B cell (primary cell): ENCODE measurements around the gene SYT3. TPM values are rescaled to one million over a fixed set of nuclear protein-coding genes. Genes with fewer than 3 reads are reported as not detected.

Experiments used
- ATAC-seq: fragments of 200-7000 bp; cut with Tn5 transposase; one replicate; pipeline ENCODE4 v1.10.0; 2021; ENCODE audit warnings: low read depth, mild to moderate bottlenecking, moderate number of reproducible peaks, moderate library complexity
- CTCF ChIA-PET: fragments of 350-600 bp; sonication (Branson Sonifier 250); formaldehyde crosslinking; loops from one replicate; lab custom pipeline; 2021; ENCODE audit warnings: antibody characterized with exemption, inconsistent platforms; lab: Charles Lee
- POLR2A ChIA-PET: fragments of 350-600 bp; sonication (Branson Sonifier 250); formaldehyde crosslinking; loops from one replicate; lab custom pipeline; 2021; ENCODE audit warnings: antibody characterized with exemption; lab: Charles Lee
- DNase-seq: peaks from one replicate; pipeline ENCODE4 v3.0.0; 2013
- H2AFZ ChIP-seq: 2 replicates; pipeline ENCODE4 v1.6.1; 2012; ENCODE audit warnings: mild to moderate bottlenecking, low read depth, low read length; ENCODE audit not compliant: insufficient read depth, poor library complexity, severe bottlenecking
- H3K27ac ChIP-seq, 2 donors: 1 replicate in 1 of 2; 2 replicates in 1 of 2; pipeline ENCODE4 v1.5.1; 2012 to 2013; ENCODE audit warnings: low read length in 2 of 2, mild to moderate bottlenecking in 2 of 2, moderate library complexity in 1 of 2
- H3K27me3 ChIP-seq, 4 experiments: fragments of 200-600 bp in 1 of 4; sonication (generic) in 1 of 4; replicated peaks in 1 of 4; 1 replicate in 2 of 4; 2 replicates in 2 of 4; pipeline versions ENCODE4 v1.6.1 to v1.7.0; 2013 to 2016; ENCODE audit warnings: low read length in 3 of 4, mild to moderate bottlenecking in 2 of 4, mixed read lengths in 1 of 4, moderate library complexity in 1 of 4; ENCODE audit not compliant: insufficient read depth in 4 of 4, control insufficient read depth in 3 of 4; ENCODE audit errors: control extremely low read depth in 1 of 4
- H3K36me3 ChIP-seq, 2 experiments: replicated peaks in 1 of 2; 1 replicate in 1 of 2; 2 replicates in 1 of 2; pipeline versions ENCODE4 v1.6.1 to v1.7.1; 2013; ENCODE audit warnings: low read length in 1 of 2; ENCODE audit not compliant: insufficient read depth in 2 of 2, control insufficient read depth in 1 of 2; ENCODE audit errors: control extremely low read depth in 1 of 2, extremely low read depth in 1 of 2
- H3K4me1 ChIP-seq, 2 donors: fragments of 200-600 bp in 1 of 2; sonication (generic) in 1 of 2; 1 replicate in 1 of 2; 2 replicates in 1 of 2; pipeline versions ENCODE4 v1.5.1 to v1.6.1; 2013 to 2017; ENCODE audit warnings: low read length in 2 of 2; ENCODE audit not compliant: control insufficient read depth in 2 of 2, insufficient read depth in 2 of 2
- H3K4me2 ChIP-seq: replicated peaks from 2 replicates; pipeline ENCODE3; 2012; ENCODE audit warnings: mild to moderate bottlenecking, low read depth, low read length; ENCODE audit not compliant: poor library complexity, severe bottlenecking
- H3K4me3 ChIP-seq, 5 experiments: fragments of 200-600 bp in 1 of 5; sonication (generic) in 1 of 5; 1 replicate in 3 of 5; 2 replicates in 2 of 5; pipeline versions ENCODE4 v1.5.1 to v1.7.0; 2011 to 2016; ENCODE audit warnings: low read length in 4 of 5, mild to moderate bottlenecking in 4 of 5, low read depth in 2 of 5, control low read depth in 1 of 5, moderate library complexity in 1 of 5; ENCODE audit not compliant: insufficient read depth in 1 of 5; ENCODE audit errors: control extremely low read depth in 1 of 5, extremely low read depth in 1 of 5
- H3K79me2 ChIP-seq: fragments of 200-600 bp; sonication (generic); one replicate; pipeline ENCODE4 v1.6.0; 2016; ENCODE audit warnings: low read length; ENCODE audit not compliant: control insufficient read depth, insufficient read depth
- H3K9ac ChIP-seq: fragments of 200-600 bp; sonication (generic); 2 replicates; pipeline ENCODE4 v1.6.1; 2017; ENCODE audit warnings: mild to moderate bottlenecking, low read length, moderate library complexity
- H3K9me3 ChIP-seq, 3 donors: one replicate each; pipeline versions ENCODE4 v1.6.1 to v1.7.1; 2013; ENCODE audit warnings: low read length in 2 of 3; ENCODE audit not compliant: control insufficient read depth in 2 of 3, insufficient read depth in 1 of 3; ENCODE audit errors: control extremely low read depth in 1 of 3
- H4K20me1 ChIP-seq: 2 replicates; pipeline ENCODE4 v1.6.0; 2012; ENCODE audit warnings: mild to moderate bottlenecking, low read length; ENCODE audit not compliant: insufficient read depth, control insufficient read depth, poor library complexity, severe bottlenecking
- H3K27ac Mint-ChIP-seq: one replicate; pipeline ENCODE4 v1.8.0; 2021; ENCODE audit warnings: mixed read lengths
- H3K27me3 Mint-ChIP-seq: one replicate; pipeline ENCODE4 v1.8.0; 2021; ENCODE audit warnings: mixed read lengths
- H3K4me1 Mint-ChIP-seq: one replicate; pipeline ENCODE4 v1.8.0; 2021; ENCODE audit warnings: mixed read lengths
- H3K4me3 Mint-ChIP-seq: one replicate; pipeline ENCODE4 v1.8.0; 2021; ENCODE audit warnings: mixed read lengths
- H3K9me3 Mint-ChIP-seq: one replicate; pipeline ENCODE4 v1.8.0; 2022; ENCODE audit warnings: mixed read lengths; ENCODE audit not compliant: insufficient read depth
- CTCF ChIP-seq: fragments of 200-600 bp; IDR thresholded peaks from one replicate; pipeline ENCODE4 v1.8.0; 2022; ENCODE audit warnings: antibody characterized with exemption, mild to moderate bottlenecking
- EZH2 ChIP-seq: IDR thresholded peaks from 2 replicates; pipeline ENCODE4 v1.6.1; 2012; ENCODE audit warnings: borderline replicate concordance, low read depth, mild to moderate bottlenecking, moderate library complexity, low read length; ENCODE audit not compliant: insufficient read depth, poor library complexity, severe bottlenecking
- WGBS: methylation state at CpG from one replicate; pipeline ENCODE4 v1.1.5; 2013; ENCODE audit warnings: missing lambda C conversion rate; ENCODE audit not compliant: insufficient coverage; 5-methylcytosine and 5-hydroxymethylcytosine counted together
- intact Hi-C: fragments of 100-400 bp; cut with micrococcal nuclease; formaldehyde crosslinking; loops from one replicate; pipeline ENCODE4 v1.10.0; 2022
- polyA plus RNA-seq: library from polyadenylated mRNA; depleted of rRNA; stranded (reverse); fragments of >200 nt; gene quantifications from 2 replicates; pipeline ENCODE4 v1.2.3, GENCODE V29; 2012
- total RNA-seq, 2 donors: library from RNA; stranded (reverse); fragments of 120-200 nt in 1 of 2; gene quantifications; 1 replicate in 1 of 2; 2 replicates in 1 of 2; pipeline versions ENCODE4 v1.2.3 to v1.2.4, GENCODE V29; 2013 to 2022

The SYT3 gene
- total and polyA plus RNA-seq, 2 donors (not counting 1 experiment from before 2014, with no cell fraction given), result 0.09 to 0.17 TPM

GRCh38 chr19:50628146-50628545, 11.5 kb downstream of the SYT3 start:
- Histone ChIP-seq H3K36me3 (no peaks in the 10 kb centered on the region), H3K27me3 (peaks cover 0 to 2% (median 0%) of the 10 kb centered on the region in 4 experiments), H3K9ac (no peak overlapping the region), H4K20me1 (no peaks in the 10 kb centered on the region), H3K79me2 (no peaks in the 10 kb centered on the region), H3K27ac (no peak overlapping the region), H3K4me1 (no peaks in the 10 kb centered on the region), H2AFZ (no peak overlapping the region), H3K4me3 (no peak overlapping the region), H3K9me3 (peaks cover 0 to 24% (median under 1%) of the 10 kb centered on the region in 3 donors), H3K4me2 (no peak overlapping the region)
- H3K27me3 Mint-ChIP-seq, result peaks cover 26% of the 10 kb centered on the region
- peaks cover under 1% of the 10 kb centered on the region for H3K9me3 Mint-ChIP-seq
- TF ChIP-seq EZH2, result no peak
- no peak for TF ChIP-seq CTCF
- ChIA-PET POLR2A (no interaction called here), CTCF (interaction anchor here (0.5 kb wide), 1 partner anchor 630 kb away, joined by 4 read pairs; no protein-coding TSS in a partner anchor)
- WGBS, result 80% methylated on average over 2 of the region's 5 CpGs
- no peak overlapping the region for H3K4me3 Mint-ChIP-seq
- no peak overlapping the region for H3K27ac Mint-ChIP-seq
- DNase-seq (no peak), ATAC-seq (no peak)
- no peaks in the 10 kb centered on the region for H3K4me1 Mint-ChIP-seq
- intact Hi-C loops, result no loop called here

GRCh38 chr19:50626795-50627194, 12.9 kb downstream of the SYT3 start:
- WGBS, result 84% methylated on average over 3 of the region's 4 CpGs

More at GRCh38 chr19:50626795-50627194, 12.9 kb downstream of the SYT3 start:
- ATAC-seq (no peak), DNase-seq (no peak)
- Mint-ChIP-seq H3K9me3 (no peaks in the 10 kb centered on the region), H3K4me3 (no peak overlapping the region), H3K27ac (no peak overlapping the region), H3K27me3 (peaks cover 24% of the 10 kb centered on the region), H3K4me1 (no peaks in the 10 kb centered on the region)
- ChIA-PET CTCF (no interaction called here), POLR2A (no interaction called here)
- Histone ChIP-seq H3K79me2 (no peaks in the 10 kb centered on the region), H3K4me1 (no peaks in the 10 kb centered on the region), H4K20me1 (no peaks in the 10 kb centered on the region), H3K27ac (no peak overlapping the region), H3K27me3 (no peaks in the 10 kb centered on the region), H3K4me3 (no peak overlapping the region), H3K9ac (no peak overlapping the region), H3K9me3 (peaks cover 0 to 11% (median 0%) of the 10 kb centered on the region in 3 donors), H3K4me2 (no peak overlapping the region), H2AFZ (no peak overlapping the region), H3K36me3 (no peaks in the 10 kb centered on the region)
- intact Hi-C loops, result no loop called here
- TF ChIP-seq EZH2, result no peak
- TF ChIP-seq CTCF, result no peak
